Ishikawa (cell line): ENCODE measurements around the gene ZG16B.
A peak's percentile ranks its signal among the peaks of the same experiment; 100 is the strongest.

ENCODE experiments used
- CEBPB ChIP-seq: IDR thresholded peaks from 2 replicates; pipeline ENCODE4 v1.6.1; 2012
- CREB1 ChIP-seq: IDR thresholded peaks from 2 replicates; pipeline ENCODE4 v1.6.1; 2012; ENCODE audit warnings: low read depth
- EGR1 ChIP-seq: IDR thresholded peaks from 2 replicates; pipeline ENCODE4 v1.6.1; 2012
- EP300 ChIP-seq: IDR thresholded peaks from 2 replicates; pipeline ENCODE4 v1.6.1; 2012; ENCODE audit warnings: borderline replicate concordance
- FOXM1 ChIP-seq: IDR thresholded peaks from 2 replicates; pipeline ENCODE4 v1.6.1; 2012; ENCODE audit warnings: low read depth, borderline replicate concordance
- MAX ChIP-seq: IDR thresholded peaks from 2 replicates; pipeline ENCODE4 v1.6.1; 2012
- NFIC ChIP-seq: IDR thresholded peaks from 2 replicates; pipeline ENCODE4 v1.6.1; 2012
- RAD21 ChIP-seq: IDR thresholded peaks from 2 replicates; pipeline ENCODE4 v1.6.1; 2012; ENCODE audit warnings: low read depth
- TAF1 ChIP-seq: IDR thresholded peaks from 2 replicates; pipeline ENCODE4 v1.6.1; 2012; ENCODE audit warnings: low read depth, mild to moderate bottlenecking
- TCF12 ChIP-seq: IDR thresholded peaks from 2 replicates; pipeline ENCODE4 v1.6.1; 2012; ENCODE audit warnings: low read depth
- TEAD4 ChIP-seq: IDR thresholded peaks from 2 replicates; pipeline ENCODE4 v1.6.1; 2012
- USF1 ChIP-seq: IDR thresholded peaks from 2 replicates; pipeline ENCODE4 v1.6.1; 2012
- YY1 ChIP-seq: IDR thresholded peaks from 2 replicates; pipeline ENCODE4 v1.6.1; 2012; ENCODE audit warnings: low read depth
- ZBTB7A ChIP-seq: IDR thresholded peaks from 2 replicates; pipeline ENCODE4 v1.6.1; 2012; ENCODE audit warnings: low read depth
- TF ChIP-seq, protein P1 (sequence below): IDR thresholded peaks from 2 replicates; pipeline ENCODE4 v1.6.1; 2012; ENCODE audit warnings: low read depth, mild to moderate bottlenecking

ZG16B gene

GRCh38 chr16:2867987-2868789 is 38.1 kb downstream of the ZG16B start:
- TF ChIP-seq NFIC (0 out of 2 replicates have a peak, but pooled peaks have one; percentile 19), ZBTB7A (no peak), CEBPB (no peak), TAF1 (peak; percentile 96), TCF12 (peak; percentile 76; the same call in 1 of the 2 replicates), RAD21 (peak; percentile 92), EP300 (0 out of 2 replicates have a peak, but pooled peaks have one; percentile 22), CREB1 (no peak), YY1 (peak; percentile 98), EGR1 (0 out of 2 replicates have a peak, but pooled peaks have one; percentile 30), FOXM1 (no peak), MAX (0 out of 2 replicates have a peak, but pooled peaks have one; percentile 46), TEAD4 (peak; percentile 6; the same call in 1 of the 2 replicates), USF1 (0 out of 2 replicates have a peak, but pooled peaks have one; percentile 9)
- TF ChIP-seq, protein P1, sequence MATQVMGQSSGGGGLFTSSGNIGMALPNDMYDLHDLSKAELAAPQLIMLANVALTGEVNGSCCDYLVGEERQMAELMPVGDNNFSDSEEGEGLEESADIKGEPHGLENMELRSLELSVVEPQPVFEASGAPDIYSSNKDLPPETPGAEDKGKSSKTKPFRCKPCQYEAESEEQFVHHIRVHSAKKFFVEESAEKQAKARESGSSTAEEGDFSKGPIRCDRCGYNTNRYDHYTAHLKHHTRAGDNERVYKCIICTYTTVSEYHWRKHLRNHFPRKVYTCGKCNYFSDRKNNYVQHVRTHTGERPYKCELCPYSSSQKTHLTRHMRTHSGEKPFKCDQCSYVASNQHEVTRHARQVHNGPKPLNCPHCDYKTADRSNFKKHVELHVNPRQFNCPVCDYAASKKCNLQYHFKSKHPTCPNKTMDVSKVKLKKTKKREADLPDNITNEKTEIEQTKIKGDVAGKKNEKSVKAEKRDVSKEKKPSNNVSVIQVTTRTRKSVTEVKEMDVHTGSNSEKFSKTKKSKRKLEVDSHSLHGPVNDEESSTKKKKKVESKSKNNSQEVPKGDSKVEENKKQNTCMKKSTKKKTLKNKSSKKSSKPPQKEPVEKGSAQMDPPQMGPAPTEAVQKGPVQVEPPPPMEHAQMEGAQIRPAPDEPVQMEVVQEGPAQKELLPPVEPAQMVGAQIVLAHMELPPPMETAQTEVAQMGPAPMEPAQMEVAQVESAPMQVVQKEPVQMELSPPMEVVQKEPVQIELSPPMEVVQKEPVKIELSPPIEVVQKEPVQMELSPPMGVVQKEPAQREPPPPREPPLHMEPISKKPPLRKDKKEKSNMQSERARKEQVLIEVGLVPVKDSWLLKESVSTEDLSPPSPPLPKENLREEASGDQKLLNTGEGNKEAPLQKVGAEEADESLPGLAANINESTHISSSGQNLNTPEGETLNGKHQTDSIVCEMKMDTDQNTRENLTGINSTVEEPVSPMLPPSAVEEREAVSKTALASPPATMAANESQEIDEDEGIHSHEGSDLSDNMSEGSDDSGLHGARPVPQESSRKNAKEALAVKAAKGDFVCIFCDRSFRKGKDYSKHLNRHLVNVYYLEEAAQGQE, result no peak

DNA sequence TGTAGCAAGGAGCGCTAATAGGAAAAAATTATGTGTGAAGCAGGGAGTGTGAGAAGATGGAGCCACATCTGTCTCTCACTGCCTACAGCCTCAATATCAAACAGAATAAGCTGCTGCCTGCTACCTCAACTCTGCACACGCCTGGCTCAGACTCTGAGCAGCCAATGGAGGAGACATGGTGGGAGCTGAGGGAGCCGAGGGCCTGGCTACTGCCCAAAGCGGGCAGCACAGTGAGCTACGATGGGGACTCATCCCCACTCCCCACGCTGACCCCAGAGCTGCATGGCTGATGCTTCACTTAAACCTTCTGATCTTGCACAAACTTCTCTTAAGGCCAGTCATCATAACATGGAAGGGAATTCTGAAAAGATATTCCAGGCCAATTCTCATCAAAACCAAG is 41.8 kb downstream of the ZG16B start:
- TF ChIP-seq CREB1 (no peak), RAD21 (no peak), ZBTB7A (no peak), MAX (no peak), TAF1 (no peak), YY1 (no peak), NFIC (no peak), EP300 (no peak), CEBPB (no peak)
- TF ChIP-seq, protein P1, result no peak

- TF ChIP-seq NFIC, result no peak
- TF ChIP-seq CEBPB, result no peak
- TF ChIP-seq MAX, result 0 out of 2 replicates have a peak, but pooled peaks have one; percentile 1
These were observed 44.2 kb downstream of the ZG16B start for GRCh38 chr16:2874032-2874911.

GRCh38 chr16:2874912-2875362 is 44.8 kb downstream of the ZG16B start:
- TF ChIP-seq FOXM1 (no peak), RAD21 (peak; percentile 68; the same call in 1 of the 2 replicates)

DNA sequence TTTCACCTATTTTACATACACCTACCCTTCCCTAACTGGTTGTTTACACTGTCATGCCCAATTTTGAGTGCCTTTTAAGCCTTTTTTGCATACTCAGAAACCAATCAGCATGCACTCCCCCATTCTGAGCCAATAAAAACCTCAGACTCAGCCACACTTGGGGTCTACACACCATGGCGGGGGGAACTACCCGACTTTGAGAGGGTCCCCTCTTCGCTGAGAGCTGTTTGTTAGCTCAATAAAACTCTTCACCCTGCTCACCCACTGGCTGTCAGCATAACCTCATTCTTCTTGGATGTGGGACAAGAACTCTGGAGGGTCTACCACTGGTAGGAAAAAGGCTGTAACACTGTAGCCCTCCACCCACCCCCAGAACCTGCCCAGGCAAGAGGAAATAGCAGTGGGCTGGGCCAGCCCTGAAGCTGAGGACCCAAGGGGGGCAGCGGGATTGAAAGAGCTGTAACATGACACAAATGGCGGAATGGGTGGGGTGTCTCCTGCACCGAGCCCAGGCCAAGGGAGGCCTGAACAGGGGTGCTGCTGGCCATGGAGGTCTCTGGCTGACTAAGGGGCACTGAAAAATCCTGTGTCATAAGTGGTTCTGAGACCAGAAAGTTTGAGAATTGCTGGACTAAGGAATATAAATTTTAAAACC is 49.9 kb downstream of the ZG16B start:
- TF ChIP-seq EP300, result no peak
- TF ChIP-seq NFIC, result no peak
- TF ChIP-seq YY1, result no peak
- TF ChIP-seq FOXM1, result no peak
- no peak for TF ChIP-seq ZBTB7A
- no peak for TF ChIP-seq RAD21
- TF ChIP-seq MAX, result no peak
- TF ChIP-seq, protein P1, result no peak
- TF ChIP-seq CEBPB, result no peak
- no peak for TF ChIP-seq USF1
- TF ChIP-seq TCF12, result no peak
- TF ChIP-seq TAF1, result no peak
- TF ChIP-seq CREB1, result no peak
- TF ChIP-seq TEAD4, result no peak
